Nephron progenitor cell (in vitro differentiated cells): ENCODE data around the gene NINJ2.

Experiments used
- DNase-seq: peaks from one replicate; pipeline ENCODE4 v3.0.0; 2021
- H3K27ac Mint-ChIP-seq: 2 replicates; pipeline ENCODE4 v1.8.0; 2021; ENCODE audit warnings: mild to moderate bottlenecking, moderate library complexity, mixed read lengths
- H3K27me3 Mint-ChIP-seq: 2 replicates; pipeline ENCODE4 v1.8.0; 2021; ENCODE audit warnings: mild to moderate bottlenecking, low read depth, mixed read lengths; ENCODE audit not compliant: poor library complexity
- H3K36me3 Mint-ChIP-seq: 2 replicates; pipeline ENCODE4 v1.8.0; 2021; ENCODE audit warnings: low read depth, mixed read lengths
- H3K4me1 Mint-ChIP-seq: 2 replicates; pipeline ENCODE4 v1.8.0; 2021; ENCODE audit warnings: mixed read lengths
- H3K4me3 Mint-ChIP-seq: 2 replicates; pipeline ENCODE4 v1.8.0; 2021; ENCODE audit warnings: mild to moderate bottlenecking, moderate library complexity, mixed read lengths
- H3K9me3 Mint-ChIP-seq: 2 replicates; pipeline ENCODE4 v1.8.0; 2021; ENCODE audit warnings: mild to moderate bottlenecking, moderate library complexity, mixed read lengths
- TF ChIP-seq, protein P1 (sequence below): fragments of 200-600 bp; sonication (generic); IDR thresholded peaks from 2 replicates; pipeline ENCODE4 v1.5.0; 2021; ENCODE audit warnings: antibody characterized with exemption

NINJ2 gene

DNA sequence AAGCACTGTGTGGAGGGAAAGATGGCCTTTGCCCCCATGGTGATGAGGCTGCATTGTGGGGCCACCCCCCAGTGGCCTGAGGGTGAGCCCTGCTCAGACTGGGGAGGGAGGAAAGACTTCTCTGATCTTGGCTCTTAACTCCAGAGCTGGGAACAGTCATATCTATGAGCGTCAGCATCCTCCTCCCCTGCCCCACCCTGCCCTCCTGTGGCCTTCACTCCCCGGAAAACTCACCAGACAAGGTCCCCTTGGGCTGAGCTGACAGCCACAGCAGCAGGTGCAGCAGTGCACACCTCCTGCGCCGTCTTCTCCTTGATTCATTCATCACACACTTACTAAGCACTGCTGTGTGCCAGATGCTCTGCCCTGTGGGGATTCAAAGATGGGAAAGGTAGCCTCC, 104.7 kb downstream of the NINJ2 start:
- H3K4me3 Mint-ChIP-seq, result no peak overlapping the region
- TF ChIP-seq, protein P1, sequence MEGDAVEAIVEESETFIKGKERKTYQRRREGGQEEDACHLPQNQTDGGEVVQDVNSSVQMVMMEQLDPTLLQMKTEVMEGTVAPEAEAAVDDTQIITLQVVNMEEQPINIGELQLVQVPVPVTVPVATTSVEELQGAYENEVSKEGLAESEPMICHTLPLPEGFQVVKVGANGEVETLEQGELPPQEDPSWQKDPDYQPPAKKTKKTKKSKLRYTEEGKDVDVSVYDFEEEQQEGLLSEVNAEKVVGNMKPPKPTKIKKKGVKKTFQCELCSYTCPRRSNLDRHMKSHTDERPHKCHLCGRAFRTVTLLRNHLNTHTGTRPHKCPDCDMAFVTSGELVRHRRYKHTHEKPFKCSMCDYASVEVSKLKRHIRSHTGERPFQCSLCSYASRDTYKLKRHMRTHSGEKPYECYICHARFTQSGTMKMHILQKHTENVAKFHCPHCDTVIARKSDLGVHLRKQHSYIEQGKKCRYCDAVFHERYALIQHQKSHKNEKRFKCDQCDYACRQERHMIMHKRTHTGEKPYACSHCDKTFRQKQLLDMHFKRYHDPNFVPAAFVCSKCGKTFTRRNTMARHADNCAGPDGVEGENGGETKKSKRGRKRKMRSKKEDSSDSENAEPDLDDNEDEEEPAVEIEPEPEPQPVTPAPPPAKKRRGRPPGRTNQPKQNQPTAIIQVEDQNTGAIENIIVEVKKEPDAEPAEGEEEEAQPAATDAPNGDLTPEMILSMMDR, result no peak
- peaks cover 5% of the 10 kb centered on the region for H3K36me3 Mint-ChIP-seq
- DNase-seq, result no peak
- peaks cover 23% of the 10 kb centered on the region for H3K4me1 Mint-ChIP-seq
- H3K9me3 Mint-ChIP-seq, result no peaks in the 10 kb centered on the region
- H3K27ac Mint-ChIP-seq, result no peak overlapping the region
- peaks cover 15% of the 10 kb centered on the region for H3K27me3 Mint-ChIP-seq

DNA sequence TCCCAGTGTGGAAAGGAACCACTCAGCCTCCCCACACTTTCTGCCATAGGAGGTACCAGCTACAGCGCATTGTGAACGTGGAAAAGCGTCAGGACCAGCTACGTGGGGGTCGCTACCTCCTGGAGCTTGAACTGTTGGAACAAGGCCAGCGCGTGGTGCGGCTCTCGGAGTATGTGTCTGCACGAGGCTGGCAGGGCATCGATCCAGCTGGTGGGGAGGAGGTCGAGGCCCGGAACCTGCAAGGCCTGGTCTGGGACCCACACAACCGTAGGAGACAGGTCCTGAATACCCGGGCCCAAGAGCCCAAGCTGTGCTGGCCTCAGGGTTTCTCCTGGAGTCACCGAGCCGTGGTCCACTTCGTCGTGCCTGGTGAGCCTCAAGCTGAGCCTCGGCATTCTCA, 106.7 kb downstream of the NINJ2 start:
- Mint-ChIP-seq H3K27ac (no peak overlapping the region), H3K9me3 (no peaks in the 10 kb centered on the region), H3K4me3 (no peak overlapping the region), H3K36me3 (peaks cover 15% of the 10 kb centered on the region), H3K27me3 (peaks cover 19% of the 10 kb centered on the region), H3K4me1 (peaks cover 35% of the 10 kb centered on the region)
- DNase-seq, result no peak
- TF ChIP-seq, protein P1, result no peak

DNA sequence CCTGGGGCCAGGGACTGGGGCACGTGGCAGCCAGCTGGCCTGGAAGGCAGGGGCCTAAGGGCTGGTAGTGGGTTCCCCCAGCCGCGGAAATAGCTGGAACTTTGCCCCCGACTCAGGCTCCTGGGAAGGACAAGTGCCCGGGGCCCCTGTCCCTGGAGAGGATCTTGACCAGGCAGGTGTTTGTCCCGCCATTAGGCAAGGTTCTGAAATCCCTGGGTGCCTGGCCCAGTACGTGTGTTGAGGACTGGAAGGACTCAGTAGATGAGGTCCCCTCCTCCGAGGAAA, 109.3 kb downstream of the NINJ2 start:
- DNase-seq, result no peak
- H3K27ac Mint-ChIP-seq, result no peak overlapping the region
- H3K9me3 Mint-ChIP-seq, result no peaks in the 10 kb centered on the region
- TF ChIP-seq, protein P1, result no peak
- peaks cover 16% of the 10 kb centered on the region for H3K27me3 Mint-ChIP-seq
- H3K4me1 Mint-ChIP-seq, result peaks cover 30% of the 10 kb centered on the region
- H3K36me3 Mint-ChIP-seq, result peaks cover 15% of the 10 kb centered on the region
- no peak overlapping the region for H3K4me3 Mint-ChIP-seq

DNA sequence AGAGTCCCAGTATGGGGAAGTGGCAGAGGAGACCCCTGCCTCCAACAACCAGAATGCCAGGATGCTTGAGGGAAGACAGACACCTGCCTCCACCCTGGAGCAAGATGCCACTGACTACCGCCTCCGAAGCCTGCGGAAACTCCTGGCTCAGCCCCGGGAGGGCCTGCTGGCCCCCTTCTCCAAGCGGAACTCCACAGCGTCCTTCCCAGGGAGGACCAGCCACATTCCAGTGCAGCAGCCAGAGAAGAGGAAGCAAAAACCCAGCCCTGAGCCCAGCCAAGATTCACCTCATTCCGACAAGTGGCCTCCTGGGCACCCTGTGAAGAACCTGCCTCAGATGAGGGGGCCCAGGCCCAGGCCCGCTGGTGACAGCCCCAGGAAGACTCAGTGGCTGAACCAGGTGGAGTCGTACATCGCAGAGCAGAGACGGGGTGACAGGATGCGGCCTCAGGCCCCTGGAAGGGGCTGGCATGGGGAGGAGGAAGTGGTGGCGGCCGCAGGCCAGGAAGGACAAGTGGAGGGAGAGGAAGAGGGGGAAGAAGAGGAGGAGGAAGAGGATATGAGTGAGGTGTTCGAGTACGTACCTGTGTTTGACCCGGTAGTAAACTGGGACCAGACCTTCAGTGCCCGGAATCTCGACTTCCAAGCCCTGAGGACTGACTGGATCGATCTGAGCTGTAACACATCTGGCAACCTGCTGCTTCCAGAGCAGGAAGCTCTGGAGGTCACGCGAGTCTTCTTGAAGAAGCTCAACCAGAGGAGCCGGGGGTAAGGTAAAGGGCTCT, 109.8 kb downstream of the NINJ2 start:
- Mint-ChIP-seq H3K4me3 (no peak overlapping the region), H3K36me3 (peaks cover 15% of the 10 kb centered on the region), H3K4me1 (peaks cover 30% of the 10 kb centered on the region), H3K27ac (no peak overlapping the region), H3K9me3 (no peaks in the 10 kb centered on the region), H3K27me3 (peaks cover 15% of the 10 kb centered on the region)
- DNase-seq, result no peak
- TF ChIP-seq, protein P1, result no peak

DNA sequence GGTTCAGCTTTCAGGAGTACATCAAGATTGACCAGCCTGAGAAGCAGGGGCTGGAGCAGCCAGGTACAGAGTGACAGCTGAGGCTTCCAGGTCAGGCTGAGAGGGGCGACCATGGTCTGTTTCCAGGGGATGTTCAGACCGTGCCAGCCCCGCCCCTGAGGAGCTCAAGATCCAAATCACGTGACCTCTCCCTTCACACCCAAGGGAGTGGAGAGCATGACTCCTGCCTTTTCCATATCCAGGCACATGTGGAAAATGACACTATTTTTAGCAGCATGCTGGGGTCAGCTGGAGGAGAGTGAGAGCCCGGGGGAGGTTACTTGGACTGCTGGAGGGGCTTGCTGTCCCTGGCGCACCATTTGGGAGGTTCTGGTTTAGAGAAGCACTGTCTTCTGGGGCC, 110.8 kb downstream of the NINJ2 start:
- peaks cover 15% of the 10 kb centered on the region for H3K36me3 Mint-ChIP-seq
- H3K4me1 Mint-ChIP-seq, result peaks cover 30% of the 10 kb centered on the region
- DNase-seq, result no peak
- H3K4me3 Mint-ChIP-seq, result no peak overlapping the region
- TF ChIP-seq, protein P1, result no peak
- H3K9me3 Mint-ChIP-seq, result no peaks in the 10 kb centered on the region
- H3K27ac Mint-ChIP-seq, result no peak overlapping the region
- peaks cover 11% of the 10 kb centered on the region for H3K27me3 Mint-ChIP-seq
